Endometrial microvascular endothelial cells (primary cell): ENCODE measurements around the gene SSTR5. TPM values are rescaled to one million over a fixed set of nuclear protein-coding genes. Genes with fewer than 3 reads are reported as not detected.

Source experiments
- in situ Hi-C: cut with HindIII; loops from 2 replicates; pipeline ENCODE4 v1.10.0; 2017; ENCODE audit warnings: low sequenced_read_pairs, low pct_unique_long_range_greater_than_20kb; ENCODE audit errors: inconsistent ontology term
- total RNA-seq: library from RNA; depleted of rRNA; stranded (reverse); fragments of >200 nt; gene quantifications from one replicate; pipeline ENCODE4 v1.2.3, GENCODE V29; 2015; ENCODE audit errors: inconsistent ontology term

The SSTR5 gene
- total RNA-seq, 1 donor from 2014 or later = not detected

DNA sequence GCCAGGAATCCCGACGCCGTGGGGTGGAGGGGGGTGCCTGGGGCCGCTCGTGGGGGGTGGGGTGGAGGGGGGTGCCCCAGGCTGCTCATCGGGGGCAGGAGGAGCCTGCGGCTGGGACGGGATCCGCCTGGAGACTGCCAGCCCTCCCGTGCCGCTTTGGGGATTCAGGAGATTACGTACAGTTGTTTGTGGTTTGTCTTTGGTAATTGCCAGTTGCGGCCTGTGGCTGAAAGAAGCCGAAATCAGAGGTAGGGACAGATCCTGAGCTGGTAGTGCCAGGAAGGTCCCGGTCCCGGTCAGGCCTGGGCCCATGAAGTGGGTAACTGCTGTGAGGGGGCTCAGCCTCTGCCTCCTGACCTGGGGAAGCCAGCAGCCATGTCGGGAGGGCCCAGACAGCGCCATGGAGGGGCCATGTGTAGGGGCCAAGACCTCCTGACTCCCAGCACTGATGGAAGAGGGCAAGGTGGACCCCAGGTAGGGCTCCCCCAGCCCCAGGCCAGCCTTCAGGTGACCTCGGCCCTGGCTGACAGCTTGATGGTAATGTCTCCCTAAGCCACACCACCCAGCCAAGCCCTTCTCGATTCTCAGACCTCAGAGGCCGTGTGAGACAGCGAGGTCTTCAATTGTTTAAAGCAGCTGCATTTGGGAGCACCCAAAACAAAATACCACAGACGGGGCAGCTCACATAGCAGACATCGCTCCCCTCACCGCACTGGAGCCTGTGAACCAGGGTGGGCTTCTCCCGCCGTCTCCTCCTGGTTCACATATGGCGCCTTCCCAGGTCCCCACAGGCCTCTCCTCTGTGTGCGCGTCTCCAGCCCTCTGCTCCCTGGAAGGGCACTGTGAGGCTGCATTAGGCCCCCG, 34.9 kb upstream of the SSTR5 start:
- in situ Hi-C loops = no loop called here

DNA sequence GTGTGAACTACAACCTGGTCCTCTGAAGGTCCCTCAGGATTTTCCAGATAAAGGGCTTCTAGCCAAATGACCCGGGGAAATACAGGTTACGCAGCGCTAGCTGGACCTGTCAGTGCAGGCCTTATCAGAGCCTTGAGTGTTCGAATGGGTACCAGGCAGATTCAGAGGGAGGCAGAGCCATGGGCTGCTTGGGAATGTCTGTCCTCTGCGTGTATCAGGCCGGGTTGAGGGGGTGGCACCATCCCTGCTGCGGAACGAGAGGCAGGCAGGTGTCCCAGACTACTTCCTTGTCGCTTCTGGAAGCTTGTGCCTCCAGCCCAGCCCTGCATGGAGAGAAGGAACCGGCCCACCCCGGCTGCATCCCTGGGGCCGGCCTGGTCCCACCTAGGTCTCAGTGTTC, 33.6 kb upstream of the SSTR5 start:
- in situ Hi-C loops = no loop called here

DNA sequence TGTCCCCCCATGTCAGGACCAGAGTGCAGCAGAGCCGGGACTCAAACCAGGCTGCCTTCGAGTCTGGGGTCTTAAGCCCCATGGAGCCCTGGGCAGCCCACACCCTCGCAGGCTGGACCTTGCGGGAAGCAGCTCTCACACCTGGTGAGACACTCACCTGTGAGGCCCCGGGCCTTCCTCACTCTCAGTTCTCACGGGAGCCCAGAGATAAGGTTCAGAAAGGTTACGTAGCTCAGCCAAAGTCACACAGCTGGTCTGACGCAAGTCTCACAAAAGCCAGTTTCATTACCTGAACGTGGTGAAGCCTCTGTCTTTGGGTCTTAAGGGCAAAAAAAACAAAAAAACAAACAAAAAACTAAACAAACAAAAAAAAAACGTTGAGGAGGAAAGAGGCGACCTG, 32.8 kb upstream of the SSTR5 start:
- in situ Hi-C loops = no loop called here

DNA sequence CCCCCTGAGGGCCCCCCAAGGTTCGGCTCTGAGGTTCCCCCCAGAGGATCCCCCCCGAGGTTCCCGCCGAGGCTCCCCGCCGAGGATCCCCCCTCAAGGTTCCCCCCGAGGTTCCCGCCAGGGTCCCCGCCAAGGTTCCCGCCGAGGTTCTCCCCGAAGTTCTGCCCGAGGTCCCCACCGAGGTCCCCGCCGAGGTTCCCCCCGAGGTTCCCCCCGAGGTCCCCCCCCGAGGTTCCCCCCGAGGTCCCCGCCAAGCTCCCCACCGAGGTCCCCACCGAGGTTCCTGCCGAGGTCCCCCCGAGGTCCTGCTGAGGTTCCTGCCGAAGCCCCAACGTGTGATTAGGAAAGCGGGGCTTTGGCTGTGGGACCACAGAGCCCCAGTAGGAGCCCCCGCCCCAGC, 32.2 kb upstream of the SSTR5 start:
- in situ Hi-C loops = no loop called here

DNA sequence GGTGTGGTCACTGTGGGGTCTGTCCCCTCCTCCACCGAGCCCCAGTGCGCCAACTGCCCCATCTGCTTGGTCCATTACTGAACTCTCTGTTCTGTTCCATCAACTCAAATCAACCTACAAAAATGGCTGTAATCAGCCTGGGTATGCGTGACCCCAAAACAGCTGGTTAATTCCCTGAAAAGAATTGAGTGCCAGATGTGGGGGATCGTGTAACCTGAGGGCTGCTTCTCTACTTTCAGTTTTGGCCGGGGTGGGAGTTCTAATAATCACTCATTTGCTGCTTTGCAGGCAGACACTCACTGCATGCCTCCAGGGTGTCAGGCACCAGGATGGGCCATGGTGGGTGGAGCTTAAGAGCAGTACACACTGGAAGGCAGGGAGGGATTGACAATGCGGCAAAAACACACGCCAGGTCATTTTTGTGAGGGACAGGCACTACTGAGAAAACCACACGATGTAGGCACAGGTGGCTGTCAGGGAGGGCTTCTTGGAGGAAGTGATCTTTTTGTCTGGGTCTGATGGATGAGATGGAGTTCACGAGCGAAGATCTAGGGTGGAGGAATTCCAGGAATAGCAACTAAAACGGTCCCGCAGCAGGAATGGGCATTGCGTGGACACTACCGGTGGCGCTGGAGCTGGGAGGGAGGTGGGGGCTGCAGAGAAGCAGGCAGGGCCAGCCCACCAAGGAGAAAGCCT, 30.4 kb upstream of the SSTR5 start:
- in situ Hi-C loops = no loop called here

DNA sequence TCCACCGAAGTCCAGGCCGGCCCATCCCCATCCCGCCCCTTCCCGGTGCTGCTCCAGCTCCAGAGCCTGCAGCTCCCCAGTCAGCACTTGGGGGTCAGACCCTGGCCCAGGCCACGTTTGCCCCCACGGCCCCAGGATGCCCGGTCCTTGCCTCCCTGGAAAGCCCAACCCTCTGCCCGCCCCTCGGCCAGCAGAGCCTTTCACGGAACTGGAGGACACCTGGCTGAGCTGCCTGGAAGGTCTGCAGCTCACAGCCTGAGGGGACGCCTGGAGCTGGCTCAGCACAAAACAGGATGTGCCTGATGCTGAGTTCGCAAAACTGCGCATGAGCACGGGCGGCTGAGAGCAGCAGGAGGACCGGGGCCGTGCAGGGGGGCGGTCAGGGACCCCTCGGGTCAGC, 29.7 kb upstream of the SSTR5 start:
- in situ Hi-C loops = no loop called here

DNA sequence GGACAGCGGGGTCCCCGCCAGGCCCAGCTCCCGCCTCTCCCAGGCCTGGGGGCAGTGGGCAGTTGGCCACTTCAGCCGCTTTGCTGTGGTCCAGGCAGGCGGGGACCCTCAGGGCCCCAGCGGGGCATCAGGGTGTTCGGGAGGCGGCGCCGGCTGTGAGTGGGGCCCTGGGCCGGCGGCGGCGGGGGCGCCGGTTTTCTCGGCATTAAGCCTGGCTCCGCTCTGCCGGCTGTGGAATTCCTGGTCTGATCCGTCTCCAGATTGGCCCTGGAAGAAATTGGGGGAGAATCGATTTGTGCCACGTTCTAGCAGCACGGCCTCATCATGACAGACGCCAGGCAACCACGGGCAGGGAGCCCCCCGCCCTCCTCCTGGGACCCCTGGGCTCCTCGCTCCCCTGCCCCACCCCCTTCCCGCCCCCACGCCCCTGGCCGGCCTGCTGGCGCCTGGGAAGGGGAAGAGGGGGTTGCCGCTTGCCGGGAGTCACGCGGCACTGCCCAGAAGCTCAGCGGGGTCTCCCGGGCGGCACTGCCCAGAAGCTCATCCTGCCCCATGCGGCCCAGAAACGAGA, 28.6 kb upstream of the SSTR5 start:
- in situ Hi-C loops = no loop called here

DNA sequence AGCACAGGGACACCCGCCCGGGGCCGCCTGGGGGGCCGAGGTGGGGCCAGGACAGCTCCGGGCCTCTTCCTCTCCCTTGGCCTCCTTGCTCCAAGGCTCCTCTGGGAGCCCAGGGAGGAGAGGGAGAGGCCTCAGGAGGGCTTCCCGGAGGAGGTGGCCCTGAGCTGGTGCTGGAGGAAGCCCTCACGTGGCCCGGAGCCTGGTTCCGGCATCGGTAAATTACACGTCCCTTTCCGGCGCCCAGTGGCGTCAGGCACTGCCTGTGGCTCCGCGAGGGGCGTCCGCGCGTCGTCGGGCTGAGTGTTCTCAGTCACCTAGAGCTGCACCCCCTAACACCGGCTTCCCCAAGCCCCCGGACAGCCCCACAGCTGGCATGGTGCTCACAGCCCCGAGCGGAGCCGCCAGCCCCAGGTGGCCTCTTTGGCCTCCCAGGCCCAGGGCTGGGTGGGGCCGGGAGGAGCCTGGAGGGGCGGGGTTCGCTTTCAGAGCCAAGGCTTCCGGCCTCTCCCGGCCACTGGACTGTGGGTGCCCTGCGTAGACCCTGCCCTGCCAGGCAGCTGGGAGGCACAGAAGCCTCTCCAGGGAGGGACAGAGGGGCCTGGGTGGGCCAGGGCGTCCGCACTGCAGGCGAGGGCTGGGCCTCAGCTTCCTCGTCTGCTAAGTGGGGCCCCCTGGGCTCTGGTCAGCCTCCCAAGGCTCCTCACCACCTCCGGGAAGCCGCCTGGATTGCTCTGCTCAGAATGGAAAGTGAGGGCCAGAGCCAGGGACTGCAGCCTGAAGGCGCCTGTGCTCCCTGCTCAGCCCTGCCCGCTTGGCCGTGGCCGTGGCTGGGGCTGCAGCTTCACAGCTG, 27.9 kb upstream of the SSTR5 start:
- in situ Hi-C loops = no loop called here

DNA sequence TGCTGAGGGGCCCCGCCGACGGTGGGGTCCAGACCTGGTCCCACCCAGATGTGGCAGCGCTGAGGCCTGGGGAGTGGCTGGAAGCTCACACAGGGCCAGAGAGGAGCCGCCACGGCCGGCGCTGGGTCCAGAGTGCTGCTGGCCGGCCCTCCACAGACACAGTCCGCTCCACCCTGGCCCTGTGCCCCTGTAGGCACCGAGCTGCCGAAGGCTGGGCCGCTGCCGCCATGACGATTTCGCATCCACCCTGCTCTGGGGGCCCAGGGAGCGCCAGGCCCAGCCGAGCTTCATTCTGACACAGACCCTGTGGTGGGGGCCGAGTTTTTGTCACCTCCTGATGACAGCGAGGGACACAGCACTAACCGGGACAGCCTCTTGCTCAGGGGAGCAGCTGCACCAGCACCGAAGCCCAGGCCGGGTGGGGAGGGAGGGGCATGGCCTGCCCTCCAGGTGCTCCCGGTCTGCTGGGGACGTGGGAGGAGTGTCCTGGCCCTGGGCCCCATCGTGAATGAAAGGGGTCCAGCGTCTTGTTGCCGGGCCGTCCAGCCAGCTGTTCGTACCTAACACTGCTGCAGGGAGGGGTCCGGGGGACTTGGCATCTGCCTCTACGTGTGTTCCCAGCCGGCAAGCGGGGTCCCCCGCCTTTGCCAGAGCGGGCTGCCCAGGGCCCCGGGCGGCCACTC, 27.1 kb upstream of the SSTR5 start:
- in situ Hi-C loops = no loop called here

DNA sequence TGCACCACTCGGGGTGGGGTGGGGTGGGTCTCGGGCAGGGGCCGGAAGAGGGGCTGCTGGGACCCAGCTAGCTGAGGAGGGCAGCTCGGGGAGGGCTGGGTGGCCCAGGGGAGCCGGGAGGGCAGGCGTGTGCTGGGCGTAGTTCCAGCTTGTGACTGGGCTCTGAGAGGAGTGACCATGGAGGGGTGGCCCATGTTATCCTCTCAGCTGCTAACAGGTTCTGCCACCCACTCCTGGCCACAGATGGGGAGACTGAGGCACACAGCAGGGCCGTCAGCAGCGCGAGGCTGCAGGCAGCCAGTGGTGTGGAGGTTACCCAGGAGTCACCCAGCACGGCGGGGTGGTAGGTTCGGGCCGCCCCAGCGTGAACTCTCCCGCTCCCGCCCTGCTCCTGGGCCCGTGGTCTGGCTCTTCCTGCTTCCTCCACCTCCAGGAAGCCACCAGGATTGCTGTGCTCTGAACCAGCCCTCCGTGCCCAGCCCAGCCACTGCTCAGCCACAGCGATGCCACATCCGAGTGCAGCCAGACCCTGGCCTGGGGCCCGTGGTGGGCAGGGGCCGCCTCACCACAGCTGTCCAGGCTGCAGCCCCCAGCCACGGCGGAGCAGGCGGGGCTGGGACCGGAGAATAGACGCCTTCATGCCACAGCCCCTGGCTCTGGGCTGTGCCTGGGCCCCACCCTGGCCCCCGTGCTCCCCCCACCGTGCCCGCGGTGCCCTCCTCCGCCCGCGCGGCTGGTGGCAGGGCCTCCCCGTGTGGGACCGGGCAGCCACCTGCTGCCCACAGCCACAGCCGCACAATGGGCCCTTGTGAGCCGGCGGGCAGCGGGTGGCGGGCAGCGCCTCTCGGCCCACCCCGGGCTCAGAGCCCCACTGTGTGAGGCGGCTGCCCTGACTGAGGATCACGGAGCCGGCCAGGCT, 26.3 kb upstream of the SSTR5 start:
- in situ Hi-C loops = no loop called here

DNA sequence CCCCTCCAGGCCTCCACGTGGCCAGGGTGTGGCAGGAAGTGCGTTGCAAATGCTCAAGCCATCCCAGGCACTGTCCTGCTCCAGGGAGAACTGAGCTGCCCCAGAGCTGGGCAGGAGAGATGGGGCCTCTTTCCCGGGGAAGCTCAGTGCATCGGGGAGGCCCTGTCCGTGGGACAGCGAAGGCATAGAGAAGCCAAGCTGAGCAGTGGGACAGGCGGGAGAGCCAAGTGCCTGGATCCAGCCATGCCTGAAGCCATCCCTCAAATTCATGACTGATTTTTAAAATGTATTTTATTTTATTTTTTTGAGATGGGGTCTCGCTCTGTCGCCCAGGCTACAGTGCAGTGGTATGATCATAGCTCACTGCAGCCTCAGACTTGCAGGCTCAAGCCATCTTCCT, 25.4 kb upstream of the SSTR5 start:
- in situ Hi-C loops = no loop called here

DNA sequence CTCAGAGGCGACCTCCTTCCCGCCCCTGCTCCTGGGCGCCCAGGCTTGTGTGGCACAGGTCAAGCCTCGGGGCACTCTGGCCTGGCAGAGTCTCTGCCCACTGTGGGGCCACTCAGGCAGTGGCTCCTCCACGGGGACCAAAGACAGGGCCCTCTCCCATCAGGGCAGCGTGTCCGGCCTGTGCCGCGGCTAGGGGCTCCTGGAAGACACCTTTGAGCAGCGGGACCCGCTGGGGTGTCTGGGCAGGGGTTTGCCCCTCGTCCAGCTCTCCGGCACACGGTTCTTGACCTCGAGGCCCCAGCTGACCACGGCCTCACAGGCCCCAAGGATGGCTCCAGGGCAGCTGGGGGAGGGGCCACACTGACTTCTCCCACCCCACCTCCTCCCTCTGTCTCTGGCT, 24.7 kb upstream of the SSTR5 start:
- in situ Hi-C loops = no loop called here

DNA sequence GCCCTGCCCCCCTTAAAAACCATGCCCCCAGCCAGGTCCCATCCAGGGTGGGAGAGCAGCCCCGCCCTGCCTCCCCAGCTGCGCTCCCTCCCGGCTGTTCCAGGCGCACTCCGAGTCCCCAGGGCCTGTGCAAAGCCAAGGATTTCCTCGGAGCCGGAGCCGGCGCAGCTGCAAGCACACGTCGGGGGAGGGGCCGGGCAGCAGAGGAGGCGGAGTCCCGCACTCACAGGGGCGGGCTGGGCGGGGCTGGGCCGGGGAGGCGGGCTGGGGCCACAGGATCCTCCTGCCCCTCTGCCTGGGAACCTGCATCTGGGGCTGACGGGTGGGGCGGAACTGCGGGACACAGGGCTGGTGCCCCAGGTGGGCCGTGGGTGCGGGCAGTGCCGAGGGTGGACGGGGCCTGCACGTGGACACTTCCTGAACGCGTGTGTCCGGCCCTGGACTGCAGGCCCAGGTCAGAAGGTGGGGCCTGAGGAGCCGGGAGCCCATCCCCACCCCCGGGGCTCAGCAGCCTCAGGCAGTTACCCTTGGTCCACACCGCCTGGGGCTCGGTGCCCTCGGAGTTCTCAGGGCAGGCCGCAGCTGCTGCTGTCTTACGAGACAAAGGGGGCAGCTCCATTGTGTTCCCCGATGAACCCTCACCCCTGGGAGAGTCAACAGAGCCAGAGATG, 24.0 kb upstream of the SSTR5 start:
- in situ Hi-C loops = no loop called here

DNA sequence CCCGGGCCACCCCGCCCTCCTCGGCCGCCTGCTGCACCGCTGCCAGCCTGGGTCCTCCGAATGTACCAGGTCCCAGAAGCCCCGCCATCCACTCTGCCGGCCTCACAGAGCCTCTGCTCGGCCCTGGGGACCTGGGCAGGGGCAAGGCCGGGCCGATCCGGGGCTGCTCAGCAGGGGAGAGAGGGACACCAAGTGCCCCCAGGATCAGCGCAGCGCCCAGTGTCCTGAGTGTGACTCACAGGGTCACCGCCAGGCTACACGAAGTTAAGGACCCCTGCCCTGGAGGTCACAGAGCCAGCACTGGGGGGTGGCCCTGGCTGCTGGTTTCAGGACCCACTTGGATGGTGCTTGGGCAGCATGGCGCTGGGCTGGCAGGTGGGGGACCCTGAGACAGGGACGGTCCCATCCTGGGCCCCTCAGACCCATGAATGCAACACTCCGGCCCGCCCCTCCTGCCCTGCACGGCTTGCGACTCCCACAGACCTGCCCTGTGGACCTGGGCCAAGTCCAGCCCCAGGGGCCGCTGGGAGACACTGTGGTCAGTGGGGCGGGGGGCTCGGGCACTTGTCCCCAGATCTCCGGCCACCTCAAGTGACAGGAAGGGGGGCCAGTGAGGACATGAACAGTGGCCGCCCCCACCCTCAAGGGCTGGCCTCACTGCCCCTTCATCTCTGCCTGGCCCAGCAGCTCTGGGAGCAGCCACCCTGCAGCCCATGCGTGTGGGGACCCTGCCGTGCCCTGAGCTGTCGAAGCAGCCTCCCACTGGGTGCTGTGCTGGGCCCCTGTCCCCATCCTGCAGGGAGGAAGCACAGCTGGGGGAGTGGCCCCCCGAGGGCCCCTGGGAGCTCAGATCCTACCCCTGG, 23.2 kb upstream of the SSTR5 start:
- in situ Hi-C loops = no loop called here

DNA sequence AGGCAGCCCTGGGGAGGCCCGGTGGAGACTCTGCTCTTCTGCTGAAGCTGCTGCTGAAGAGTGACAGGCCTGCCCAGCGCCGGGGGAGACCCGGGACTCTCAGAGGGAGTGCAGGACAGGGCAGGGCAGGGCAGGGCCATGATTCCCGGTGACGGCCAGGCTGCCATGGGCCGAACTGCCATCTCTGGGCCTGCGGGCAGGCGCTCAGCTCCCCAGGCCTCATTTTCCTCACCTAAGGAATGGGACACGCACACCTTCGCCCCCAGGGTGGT, 22.6 kb upstream of the SSTR5 start:
- in situ Hi-C loops = no loop called here

DNA sequence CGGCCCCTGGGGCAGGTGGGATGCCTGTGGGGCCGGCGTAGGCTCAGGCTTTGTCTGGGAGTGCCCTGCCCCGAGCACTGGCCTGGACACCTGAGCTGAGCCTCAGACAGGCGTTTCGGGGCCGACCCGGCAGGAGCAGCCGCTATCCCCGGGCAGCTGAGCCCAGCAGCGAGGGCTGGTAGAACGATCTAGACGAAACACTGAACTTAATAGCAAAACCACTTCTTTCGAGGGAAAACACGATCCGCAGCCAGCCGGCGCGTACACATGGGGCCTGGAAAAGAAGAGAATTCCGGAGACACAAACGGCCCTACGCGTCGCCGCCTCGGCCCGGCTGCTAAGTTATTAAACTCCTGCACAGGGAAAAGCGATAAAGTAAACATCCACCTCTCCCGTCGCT, 22.0 kb upstream of the SSTR5 start:
- in situ Hi-C loops = no loop called here

DNA sequence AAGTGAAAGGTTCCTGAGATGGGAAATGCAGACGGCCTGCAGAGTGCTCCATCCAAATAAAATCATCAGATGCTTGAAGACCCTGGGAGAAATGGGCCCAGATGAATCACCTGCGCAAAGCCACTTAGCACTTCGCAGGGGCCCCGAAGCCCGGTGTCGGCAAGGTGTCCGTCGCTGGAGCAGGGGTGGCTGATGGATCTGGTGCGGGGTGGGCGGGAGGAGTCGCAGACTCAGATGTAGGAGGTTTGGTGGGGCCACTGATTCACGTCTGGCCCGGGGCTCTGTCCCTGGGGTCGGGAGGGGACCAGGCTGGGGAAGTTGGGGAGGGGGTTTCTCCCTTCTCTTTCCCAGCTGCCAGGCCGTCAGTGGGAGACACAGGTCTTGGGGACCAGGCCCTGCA, 21.6 kb upstream of the SSTR5 start:
- in situ Hi-C loops = no loop called here
